Ovary (tissue), 3 donors: ENCODE measurements around the gene NELFB.

ENCODE experiments used
- CTCF ChIP-seq, 3 donors: fragments of 450-650 bp in 2 of 3; fragments of 200-600 bp in 1 of 3; IDR thresholded peaks; one replicate each; pipeline versions ENCODE4 v1.5.1 to v1.8.0; 2016 to 2022; ENCODE audit warnings: antibody characterized with exemption in 3 of 3, mild to moderate bottlenecking in 1 of 3
- EP300 ChIP-seq: sonication (generic); formaldehyde crosslinking; IDR thresholded peaks from one replicate; pipeline ENCODE4 v1.6.1; 2017; ENCODE audit warnings: antibody characterized with exemption
- POLR2A ChIP-seq: fragments of 450-650 bp; IDR thresholded peaks from one replicate; pipeline ENCODE4 v1.6.1; 2017; ENCODE audit warnings: antibody characterized with exemption, mild to moderate bottlenecking, moderate library complexity
- donor health status: DM: no; HTN: no; CAD: no.

- TF ChIP-seq POLR2A, result peak; percentile 32
- peak in 1 of 3 donors; percentile 36 for TF ChIP-seq CTCF (IDR thresholded peaks at IDR 0.05)
- no peak for TF ChIP-seq EP300
Observed at GRCh38 chr9:137254624-137255447, at the start of gene NELFB.
